RWPE1 (cell line): Measurements from ENCODE around the gene EIF4E2.
"Not testable (repeated sequence)": the region's sequence is repeated elsewhere in the genome, so short reads cannot be mapped to it uniquely, and the experiment has no call there.

ENCODE experiments used
- CTCF ChIA-PET: fragments of 350-600 bp; sonication (Branson Sonifier 250); formaldehyde crosslinking; extraction: SDS; loops from one replicate; lab custom pipeline; 2021; lab: Yijun Ruan, JAX
- POLR2A ChIA-PET: fragments of 400-600 bp; formaldehyde crosslinking; extraction: SDS; loops from one replicate; lab custom pipeline; 2020; ENCODE audit warnings: antibody characterized with exemption; ENCODE audit not compliant: low non-redundant PET; lab: Yijun Ruan, JAX
- DNase-seq: peaks from one replicate; pipeline ENCODE4 v3.0.0; 2012; ENCODE audit warnings: low spot score
- H3K27ac ChIP-seq: fragments of 450-650 bp; 2 replicates; pipeline ENCODE4 v1.5.1; 2017
- CTCF ChIP-seq: fragments of 450-650 bp; conservative IDR thresholded peaks from 2 replicates; pipeline ENCODE4 v1.5.1; 2017; ENCODE audit warnings: low read depth, mild to moderate bottlenecking

The EIF4E2 gene

GRCh38 chr2:232528746-232529460, 21.6 kb upstream of the EIF4E2 start:
- ChIA-PET CTCF (no interaction called here), POLR2A (no interaction called here)
- no peak for TF ChIP-seq CTCF
- no peak overlapping the region for H3K27ac ChIP-seq
- DNase-seq, result no peak

GRCh38 chr2:232529806-232530547, 20.5 kb upstream of the EIF4E2 start:
- POLR2A ChIA-PET, result no interaction called here

GRCh38 chr2:232530626-232531260, 19.7 kb upstream of the EIF4E2 start:
- H3K27ac ChIP-seq, result no peak overlapping the region
- ChIA-PET POLR2A (no interaction called here), CTCF (no interaction called here)
- TF ChIP-seq CTCF, result no peak
- no peak for DNase-seq

More at GRCh38 chr2:232529806-232530547, 20.5 kb upstream of the EIF4E2 start:
- CTCF ChIA-PET, result no interaction called here
- TF ChIP-seq CTCF, result no peak
- no peak for DNase-seq
- H3K27ac ChIP-seq, result no peak overlapping the region

GRCh38 chr2:232532419-232532818, 18.1 kb upstream of the EIF4E2 start:
- no peak for DNase-seq
- H3K27ac ChIP-seq, result no peak overlapping the region
- POLR2A ChIA-PET, result no interaction called here
- CTCF ChIA-PET, result no interaction called here
- no peak for TF ChIP-seq CTCF

GRCh38 chr2:232532821-232533220, 17.7 kb upstream of the EIF4E2 start:
- CTCF ChIA-PET, H3K27ac ChIP-seq, DNase-seq, POLR2A ChIA-PET: not testable (repeated sequence)

- POLR2A ChIA-PET, result no interaction called here
- TF ChIP-seq CTCF, result no peak
- CTCF ChIA-PET, result interaction anchor here (0.5 kb wide), 1 partner anchor 93 kb away, joined by 3 read pairs; no protein-coding TSS in a partner anchor
- DNase-seq, result no peak
- H3K27ac ChIP-seq, result no peak overlapping the region
These were observed 16.4 kb upstream of the EIF4E2 start for GRCh38 chr2:232533944-232534710.
